Smooth muscle cell (in vitro differentiated cells): ENCODE measurements around the gene TERT. TPM values are rescaled to one million over a fixed set of nuclear protein-coding genes. Genes with fewer than 3 reads are reported as not detected.

Experiments used
- DNase-seq: peaks from one replicate; lab custom pipeline; 2025; ENCODE audit not compliant: unreplicated experiment; lab: John Stamatoyannopoulos, UW
- H2AFZ ChIP-seq: fragments of 200-600 bp; sonication (generic); 2 replicates; pipeline ENCODE4 v1.6.0; 2016; ENCODE audit warnings: antibody characterized with exemption, low read depth, mild to moderate bottlenecking
- H3F3A ChIP-seq: fragments of 200-600 bp; sonication (generic); 2 replicates; pipeline ENCODE4 v1.6.0; 2017; ENCODE audit warnings: antibody characterized with exemption, low read depth
- H3K27ac ChIP-seq: fragments of 200-600 bp; sonication (generic); 2 replicates; pipeline ENCODE4 v1.5.1; 2016; ENCODE audit warnings: low read depth, mild to moderate bottlenecking
- H3K27me3 ChIP-seq: fragments of 200-600 bp; sonication (generic); 2 replicates; pipeline ENCODE4 v1.6.1; 2016; ENCODE audit warnings: low read depth, mild to moderate bottlenecking
- H3K36me3 ChIP-seq: fragments of 200-600 bp; sonication (generic); 2 replicates; pipeline ENCODE4 v1.5.1; 2016; ENCODE audit warnings: low read depth
- H3K4me1 ChIP-seq: fragments of 200-600 bp; sonication (generic); 2 replicates; pipeline ENCODE4 v1.5.1; 2016; ENCODE audit warnings: low read depth
- H3K4me2 ChIP-seq: fragments of 200-600 bp; sonication (generic); 2 replicates; pipeline ENCODE4 v1.6.0; 2016; ENCODE audit warnings: mild to moderate bottlenecking
- H3K4me3 ChIP-seq: fragments of 200-600 bp; sonication (generic); 2 replicates; pipeline ENCODE4 v1.5.1; 2016; ENCODE audit warnings: mild to moderate bottlenecking
- H3K79me2 ChIP-seq: fragments of 200-600 bp; sonication (generic); 2 replicates; pipeline ENCODE4 v1.6.0; 2016; ENCODE audit warnings: low read depth, mild to moderate bottlenecking
- H3K9ac ChIP-seq: fragments of 200-600 bp; sonication (generic); 2 replicates; pipeline ENCODE4 v1.6.0; 2016; ENCODE audit warnings: low read depth
- H3K9me3 ChIP-seq: fragments of 200-600 bp; sonication (generic); replicated peaks from 2 replicates; pipeline ENCODE4 v1.5.1; 2016; ENCODE audit warnings: low read depth
- H4K20me1 ChIP-seq: fragments of 200-600 bp; sonication (generic); 2 replicates; pipeline ENCODE4 v1.6.0; 2016; ENCODE audit warnings: low read depth
- WGBS: methylation state at CpG from one replicate; pipeline ENCODE4 v1.1.7; 2016; ENCODE audit warnings: low lambda C conversion rate; 5-methylcytosine and 5-hydroxymethylcytosine counted together
- polyA plus RNA-seq: library from polyadenylated mRNA; unstranded; fragments of >200 nt; fragmentation: Nextera tagmentation; extraction: Ambion mirVana; gene quantifications from 2 replicates; pipeline ENCODE4 v1.2.1, GENCODE V29; 2016
- total RNA-seq: library from RNA; depleted of rRNA; stranded (reverse); fragments of >200 nt; gene quantifications from 2 replicates; pipeline ENCODE4 v1.2.3, GENCODE V29; 2014
- TF ChIP-seq, protein P1 (sequence below): fragments of 200-600 bp; sonication (generic); IDR thresholded peaks from 2 replicates; pipeline ENCODE4 v1.5.1; 2017; ENCODE audit warnings: borderline replicate concordance, mild to moderate bottlenecking, antibody characterized with exemption; ENCODE audit not compliant: insufficient read depth, poor library complexity, severe bottlenecking

The TERT gene
- total and polyA plus RNA-seq, 2 experiments from 2014 or later, result not detected

- Histone ChIP-seq H3F3A (peaks cover 15% of the 10 kb centered on the region), H2AFZ (no peak overlapping the region), H3K4me2 (no peak overlapping the region), H3K79me2 (no peaks in the 10 kb centered on the region), H3K4me3 (no peak overlapping the region), H3K27ac (no peak overlapping the region), H3K4me1 (no peaks in the 10 kb centered on the region), H4K20me1 (no peaks in the 10 kb centered on the region), H3K9ac (no peak overlapping the region), H3K9me3 (no peaks in the 10 kb centered on the region), H3K27me3 (no peaks in the 10 kb centered on the region), H3K36me3 (peaks cover 6% of the 10 kb centered on the region)
- DNase-seq, result no peak
- 96% methylated on average over 11 of the region's 11 CpGs for WGBS
- TF ChIP-seq, protein P1, sequence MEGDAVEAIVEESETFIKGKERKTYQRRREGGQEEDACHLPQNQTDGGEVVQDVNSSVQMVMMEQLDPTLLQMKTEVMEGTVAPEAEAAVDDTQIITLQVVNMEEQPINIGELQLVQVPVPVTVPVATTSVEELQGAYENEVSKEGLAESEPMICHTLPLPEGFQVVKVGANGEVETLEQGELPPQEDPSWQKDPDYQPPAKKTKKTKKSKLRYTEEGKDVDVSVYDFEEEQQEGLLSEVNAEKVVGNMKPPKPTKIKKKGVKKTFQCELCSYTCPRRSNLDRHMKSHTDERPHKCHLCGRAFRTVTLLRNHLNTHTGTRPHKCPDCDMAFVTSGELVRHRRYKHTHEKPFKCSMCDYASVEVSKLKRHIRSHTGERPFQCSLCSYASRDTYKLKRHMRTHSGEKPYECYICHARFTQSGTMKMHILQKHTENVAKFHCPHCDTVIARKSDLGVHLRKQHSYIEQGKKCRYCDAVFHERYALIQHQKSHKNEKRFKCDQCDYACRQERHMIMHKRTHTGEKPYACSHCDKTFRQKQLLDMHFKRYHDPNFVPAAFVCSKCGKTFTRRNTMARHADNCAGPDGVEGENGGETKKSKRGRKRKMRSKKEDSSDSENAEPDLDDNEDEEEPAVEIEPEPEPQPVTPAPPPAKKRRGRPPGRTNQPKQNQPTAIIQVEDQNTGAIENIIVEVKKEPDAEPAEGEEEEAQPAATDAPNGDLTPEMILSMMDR, result no peak
Observed at GRCh38 chr5:1331861-1332405, 37.1 kb upstream of the TERT start.

- H3K4me1 ChIP-seq, result no peaks in the 10 kb centered on the region
Observed at GRCh38 chr5:1330847-1331831, 36.3 kb upstream of the TERT start.

GRCh38 chr5:1330146-1330846 lies 35.4 kb upstream of the TERT start:
- TF ChIP-seq, protein P1, result no peak
- H4K20me1 ChIP-seq, result no peaks in the 10 kb centered on the region
- no peak overlapping the region for H3K9ac ChIP-seq
- H3K79me2 ChIP-seq, result no peaks in the 10 kb centered on the region
- peaks cover 21% of the 10 kb centered on the region for H3F3A ChIP-seq
- H2AFZ ChIP-seq, result no peak overlapping the region
- H3K27ac ChIP-seq, result no peak overlapping the region
- no peak overlapping the region for H3K4me3 ChIP-seq
- H3K4me1 ChIP-seq, result no peaks in the 10 kb centered on the region
- 97% methylated on average over 23 of the region's 23 CpGs for WGBS
- H3K4me2 ChIP-seq, result no peak overlapping the region
- H3K27me3 ChIP-seq, result no peaks in the 10 kb centered on the region
- H3K36me3 ChIP-seq, result peaks cover 6% of the 10 kb centered on the region
- H3K9me3 ChIP-seq, result no peaks in the 10 kb centered on the region
- no peak for DNase-seq

More at GRCh38 chr5:1330847-1331831, 36.3 kb upstream of the TERT start:
- Histone ChIP-seq H3F3A (peaks cover 21% of the 10 kb centered on the region), H3K9me3 (no peaks in the 10 kb centered on the region), H2AFZ (no peak overlapping the region), H3K4me3 (no peak overlapping the region), H3K27me3 (no peaks in the 10 kb centered on the region), H3K27ac (no peak overlapping the region), H3K4me2 (no peak overlapping the region), H4K20me1 (no peaks in the 10 kb centered on the region), H3K36me3 (peaks cover 6% of the 10 kb centered on the region), H3K79me2 (no peaks in the 10 kb centered on the region), H3K9ac (no peak overlapping the region)
- DNase-seq, result no peak
- TF ChIP-seq, protein P1, result no peak
- 98% methylated on average over 35 of the region's 35 CpGs for WGBS
